Measurements from ENCODE around the gene KIF5A. TPM values are rescaled to one million over a fixed set of nuclear protein-coding genes. Genes with fewer than 3 reads are reported as not detected.

Gene KIF5A
- total and polyA plus RNA-seq, 2 of the 13 experiments (the other 11 are each of a cell fraction or from before 2014, with no cell fraction given), result 1.6 to 11.9 TPM

DNA sequence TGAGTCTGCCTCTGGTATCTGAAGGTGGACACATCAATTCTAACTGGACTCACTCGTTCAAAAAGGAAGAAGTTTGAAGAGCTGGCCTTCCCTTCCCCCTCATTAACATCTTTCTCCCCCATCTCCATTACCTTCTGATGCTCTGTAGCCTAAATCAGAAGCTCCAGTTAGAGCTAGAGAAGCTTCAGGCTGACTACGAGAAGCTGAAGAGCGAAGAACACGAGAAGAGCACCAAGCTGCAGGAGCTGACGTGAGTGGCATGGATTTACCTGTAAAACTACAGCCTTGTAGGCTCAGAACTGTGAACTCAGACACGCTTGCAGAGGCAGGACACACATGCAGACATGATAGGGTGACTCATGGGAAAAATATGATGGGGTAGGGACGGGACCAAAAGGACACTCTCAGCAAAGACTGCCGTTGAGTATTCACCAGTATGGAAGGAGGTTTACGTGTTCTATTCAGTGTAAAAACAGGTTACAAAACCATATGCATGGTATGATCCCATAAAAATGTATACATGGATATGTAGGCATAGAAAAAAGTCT, 26.8 kb downstream of the KIF5A start (continued):
- TF ChIP-seq ZBTB38 (CRISPR knock-in tag; IDR thresholded peaks at IDR 0.05) (0 out of 2 replicates have a peak, but pooled peaks have one; percentile 12), CC2D1A (CRISPR knock-in tag; IDR thresholded peaks at IDR 0.05) (no peak), RBM39 (IDR thresholded peaks at IDR 0.05; ENCODE audit: low read depth, low read length, poor library complexity, severe bottlenecking) (no peak), GATAD2A (CRISPR knock-in tag; IDR thresholded peaks at IDR 0.05) (no peak), ZNF501 (CRISPR knock-in tag; IDR thresholded peaks at IDR 0.05) (no peak; the same call in 1 of the 2 replicates), MED1 (CRISPR knock-in tag; IDR thresholded peaks at IDR 0.05) (0 out of 2 replicates have a peak, but pooled peaks have one; percentile 17), ZNF430 (CRISPR knock-in tag; IDR thresholded peaks at IDR 0.05) (no peak), CREB1 (IDR thresholded peaks at IDR 0.05) (peak; percentile 37; the same call in 1 of the 2 replicates), CREB1 (CRISPR knock-in tag; IDR thresholded peaks at IDR 0.05) (peak; percentile 62), ZNF878 (CRISPR knock-in tag; IDR thresholded peaks at IDR 0.05) (no peak), ZNF724P (CRISPR knock-in tag; IDR thresholded peaks at IDR 0.05; ENCODE audit: borderline replicate concordance) (no peak), PTBP1 (IDR thresholded peaks at IDR 0.05; ENCODE audit: low read depth, low read length, poor library complexity, severe bottlenecking) (no peak), ZNF841 (CRISPR knock-in tag; IDR thresholded peaks at IDR 0.05; ENCODE audit: borderline replicate concordance) (no peak), PAWR (CRISPR knock-in tag; IDR thresholded peaks at IDR 0.05; ENCODE audit: borderline replicate concordance) (no peak), ZNF20 (CRISPR knock-in tag; IDR thresholded peaks at IDR 0.05) (no peak), ZNF83 (CRISPR knock-in tag; IDR thresholded peaks at IDR 0.05; ENCODE audit: borderline replicate concordance) (no peak), MBNL3 (CRISPR knock-in tag; conservative IDR thresholded peaks at IDR 0.05) (no peak), ZNF547 (CRISPR knock-in tag; IDR thresholded peaks at IDR 0.05) (no peak), ZNF780A (CRISPR knock-in tag; IDR thresholded peaks at IDR 0.05) (no peak), ZSCAN31 (CRISPR knock-in tag; IDR thresholded peaks at IDR 0.05; ENCODE audit: low read depth) (0 out of 2 replicates have a peak, but pooled peaks have one; percentile 15), JUNB (CRISPR knock-in tag; IDR thresholded peaks at IDR 0.05; ENCODE audit: borderline replicate concordance) (peak; percentile 71), MAFK (conservative IDR thresholded peaks at IDR 0.05 in 1 of 2, IDR thresholded peaks at IDR 0.05 in 1 of 2; ENCODE audit: low read length in 2 of 2) (0 out of 4 replicates have a peak, but pooled peaks of 1 of the 2 experiments have one; percentile 18), SYNCRIP (IDR thresholded peaks at IDR 0.05; ENCODE audit: insufficient read depth, low read depth, low read length) (no peak), CEBPG (CRISPR knock-in tag; IDR thresholded peaks at IDR 0.05) (no peak), RAD21 (CRISPR knock-in tag; IDR thresholded peaks at IDR 0.05) (no peak), JUN (CRISPR knock-in tag; IDR thresholded peaks at IDR 0.05) (no peak)
- TF ChIP-seq, protein P1, sequence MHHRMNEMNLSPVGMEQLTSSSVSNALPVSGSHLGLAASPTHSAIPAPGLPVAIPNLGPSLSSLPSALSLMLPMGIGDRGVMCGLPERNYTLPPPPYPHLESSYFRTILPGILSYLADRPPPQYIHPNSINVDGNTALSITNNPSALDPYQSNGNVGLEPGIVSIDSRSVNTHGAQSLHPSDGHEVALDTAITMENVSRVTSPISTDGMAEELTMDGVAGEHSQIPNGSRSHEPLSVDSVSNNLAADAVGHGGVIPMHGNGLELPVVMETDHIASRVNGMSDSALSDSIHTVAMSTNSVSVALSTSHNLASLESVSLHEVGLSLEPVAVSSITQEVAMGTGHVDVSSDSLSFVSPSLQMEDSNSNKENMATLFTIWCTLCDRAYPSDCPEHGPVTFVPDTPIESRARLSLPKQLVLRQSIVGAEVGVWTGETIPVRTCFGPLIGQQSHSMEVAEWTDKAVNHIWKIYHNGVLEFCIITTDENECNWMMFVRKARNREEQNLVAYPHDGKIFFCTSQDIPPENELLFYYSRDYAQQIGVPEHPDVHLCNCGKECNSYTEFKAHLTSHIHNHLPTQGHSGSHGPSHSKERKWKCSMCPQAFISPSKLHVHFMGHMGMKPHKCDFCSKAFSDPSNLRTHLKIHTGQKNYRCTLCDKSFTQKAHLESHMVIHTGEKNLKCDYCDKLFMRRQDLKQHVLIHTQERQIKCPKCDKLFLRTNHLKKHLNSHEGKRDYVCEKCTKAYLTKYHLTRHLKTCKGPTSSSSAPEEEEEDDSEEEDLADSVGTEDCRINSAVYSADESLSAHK (CRISPR knock-in tag; IDR thresholded peaks at IDR 0.05; ENCODE audit: borderline replicate concordance), result no peak
- TF ChIP-seq, protein P2, sequence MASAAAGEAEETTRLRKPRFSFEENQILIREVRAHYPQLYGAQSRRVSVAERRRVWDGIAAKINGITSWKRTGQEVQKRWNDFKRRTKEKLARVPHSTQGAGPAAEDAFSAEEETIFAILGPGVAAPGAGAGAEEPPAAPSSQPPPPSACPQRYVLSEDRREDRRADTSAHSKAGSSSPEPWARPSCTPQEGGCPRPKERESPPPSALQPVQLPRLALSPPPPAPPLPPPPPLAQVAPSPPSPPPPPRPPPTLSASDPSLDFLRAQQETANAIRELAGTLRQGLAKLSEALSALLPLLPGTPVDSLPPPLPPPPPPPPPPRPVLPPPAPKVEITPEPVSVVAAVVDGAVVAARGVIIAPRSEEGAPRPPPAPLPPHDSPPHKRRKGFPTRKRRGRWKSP (CRISPR knock-in tag; IDR thresholded peaks at IDR 0.05), result no peak
- TF ChIP-seq, protein P3, sequence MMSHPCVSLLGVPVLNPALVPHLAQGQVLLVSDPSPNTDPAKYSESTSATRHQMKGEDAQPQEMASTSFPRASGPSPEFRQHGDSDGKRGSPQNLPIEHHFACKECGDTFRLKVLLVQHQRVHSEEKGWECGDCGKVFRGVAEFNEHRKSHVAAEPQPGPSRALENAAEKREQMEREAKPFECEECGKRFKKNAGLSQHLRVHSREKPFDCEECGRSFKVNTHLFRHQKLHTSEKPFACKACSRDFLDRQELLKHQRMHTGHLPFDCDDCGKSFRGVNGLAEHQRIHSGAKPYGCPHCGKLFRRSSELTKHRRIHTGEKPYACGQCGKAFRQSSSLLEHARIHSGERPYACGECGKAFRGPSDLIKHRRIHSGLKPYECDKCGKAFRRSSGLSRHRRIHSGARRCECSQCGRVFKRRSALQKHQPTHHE (CRISPR knock-in tag; IDR thresholded peaks at IDR 0.05; ENCODE audit: borderline replicate concordance), result no peak
